H1 (cell line): Measurements from ENCODE around the gene CISD2.

Source experiments
- ATF2 ChIP-seq: IDR thresholded peaks from 2 replicates; pipeline ENCODE4 v1.6.1; 2012; ENCODE audit warnings: low read length, inconsistent platforms
- CTCF ChIP-seq, 3 experiments: IDR thresholded peaks; 1 replicate in 2 of 3; 2 replicates in 1 of 3; pipeline versions ENCODE4 v1.5.1 to v1.6.1; 2011; ENCODE audit warnings: low read length in 3 of 3, mild to moderate bottlenecking in 3 of 3, inconsistent platforms in 2 of 3, low read depth in 1 of 3, moderate library complexity in 1 of 3; ENCODE audit not compliant: insufficient read depth in 1 of 3; ENCODE audit errors: control extremely low read depth in 1 of 3
- JUN ChIP-seq: IDR thresholded peaks from 2 replicates; pipeline ENCODE4 v1.6.1; 2011; ENCODE audit warnings: low read depth, mild to moderate bottlenecking, improper control_type of control experiment, low read length
- JUND ChIP-seq: IDR thresholded peaks from 2 replicates; pipeline ENCODE4 v1.6.1; 2011; ENCODE audit warnings: mild to moderate bottlenecking, improper control_type of control experiment, low read length
- NRF1 ChIP-seq: IDR thresholded peaks from 2 replicates; pipeline ENCODE4 v1.6.1; 2011; ENCODE audit warnings: mild to moderate bottlenecking, low read depth, low read length, improper control_type of control experiment
- POLR2A ChIP-seq, 2 experiments: IDR thresholded peaks; 1 replicate in 1 of 2; 2 replicates in 1 of 2; pipeline ENCODE4 v1.6.1; 2011; ENCODE audit warnings: low read depth in 2 of 2, low read length in 2 of 2, mild to moderate bottlenecking in 2 of 2; ENCODE audit errors: control extremely low read depth in 1 of 2
- RAD21 ChIP-seq, 2 experiments: IDR thresholded peaks in 1 of 2; conservative IDR thresholded peaks in 1 of 2; 2 replicates each; pipeline ENCODE4 v1.6.1; 2011; ENCODE audit warnings: low read depth in 2 of 2, low read length in 2 of 2, improper control_type of control experiment in 1 of 2, inconsistent platforms in 1 of 2, mild to moderate bottlenecking in 1 of 2, moderate library complexity in 1 of 2
- TEAD4 ChIP-seq: IDR thresholded peaks from 2 replicates; pipeline ENCODE4 v1.6.1; 2012; ENCODE audit warnings: low read depth, low read length, inconsistent platforms, mixed read lengths

- TF ChIP-seq RAD21 (IDR thresholded peaks at IDR 0.05 in 1 of 2, conservative IDR thresholded peaks at IDR 0.05 in 1 of 2; ENCODE audit: low read depth in 2 of 2, low read length in 2 of 2) (no peak), ATF2 (no peak), POLR2A (IDR thresholded peaks at IDR 0.05; ENCODE audit: control extremely low read depth in 1 of 2, low read depth in 2 of 2, low read length in 2 of 2) (no peak; a peak in 1 of 3 replicates), JUND (no peak), JUN (no peak), CTCF (IDR thresholded peaks at IDR 0.05; ENCODE audit: control extremely low read depth in 1 of 3, insufficient read depth in 1 of 3, low read depth in 1 of 3, low read length in 3 of 3) (no peak), TEAD4 (no peak), NRF1 (no peak)
Observed at GRCh38 chr4:102824398-102824797, 44.4 kb upstream of the CISD2 start.
